Measurements from ENCODE around the gene MTHFS.

GRCh38 chr15:79844221-79844620 lies 52.6 kb downstream of the MTHFS start:
- TF ChIP-seq POLR2A (IDR thresholded peaks at IDR 0.05): no peak
- TF ChIP-seq, protein P1, sequence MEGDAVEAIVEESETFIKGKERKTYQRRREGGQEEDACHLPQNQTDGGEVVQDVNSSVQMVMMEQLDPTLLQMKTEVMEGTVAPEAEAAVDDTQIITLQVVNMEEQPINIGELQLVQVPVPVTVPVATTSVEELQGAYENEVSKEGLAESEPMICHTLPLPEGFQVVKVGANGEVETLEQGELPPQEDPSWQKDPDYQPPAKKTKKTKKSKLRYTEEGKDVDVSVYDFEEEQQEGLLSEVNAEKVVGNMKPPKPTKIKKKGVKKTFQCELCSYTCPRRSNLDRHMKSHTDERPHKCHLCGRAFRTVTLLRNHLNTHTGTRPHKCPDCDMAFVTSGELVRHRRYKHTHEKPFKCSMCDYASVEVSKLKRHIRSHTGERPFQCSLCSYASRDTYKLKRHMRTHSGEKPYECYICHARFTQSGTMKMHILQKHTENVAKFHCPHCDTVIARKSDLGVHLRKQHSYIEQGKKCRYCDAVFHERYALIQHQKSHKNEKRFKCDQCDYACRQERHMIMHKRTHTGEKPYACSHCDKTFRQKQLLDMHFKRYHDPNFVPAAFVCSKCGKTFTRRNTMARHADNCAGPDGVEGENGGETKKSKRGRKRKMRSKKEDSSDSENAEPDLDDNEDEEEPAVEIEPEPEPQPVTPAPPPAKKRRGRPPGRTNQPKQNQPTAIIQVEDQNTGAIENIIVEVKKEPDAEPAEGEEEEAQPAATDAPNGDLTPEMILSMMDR (IDR thresholded peaks at IDR 0.05): no peak
